HG03196 (cell line): ENCODE data around the gene MPHOSPH9.

Experiments
- ATAC-seq: cut with Tn5 transposase; IDR thresholded peaks from one replicate; pipeline ENCODE4 v1.9.1; 2021; ENCODE audit not compliant: unreplicated experiment

MPHOSPH9 gene

GRCh38 chr12:123150744-123151456, 82.0 kb downstream of the MPHOSPH9 start, which contains the start of gene PITPNM2:
Gene PITPNM2, minus strand, starts transcription at chr12:123151090. Its CDS starts 116,500 bp downstream, at chr12:123034590.
- ATAC-seq, result peak; percentile 52

DNA sequence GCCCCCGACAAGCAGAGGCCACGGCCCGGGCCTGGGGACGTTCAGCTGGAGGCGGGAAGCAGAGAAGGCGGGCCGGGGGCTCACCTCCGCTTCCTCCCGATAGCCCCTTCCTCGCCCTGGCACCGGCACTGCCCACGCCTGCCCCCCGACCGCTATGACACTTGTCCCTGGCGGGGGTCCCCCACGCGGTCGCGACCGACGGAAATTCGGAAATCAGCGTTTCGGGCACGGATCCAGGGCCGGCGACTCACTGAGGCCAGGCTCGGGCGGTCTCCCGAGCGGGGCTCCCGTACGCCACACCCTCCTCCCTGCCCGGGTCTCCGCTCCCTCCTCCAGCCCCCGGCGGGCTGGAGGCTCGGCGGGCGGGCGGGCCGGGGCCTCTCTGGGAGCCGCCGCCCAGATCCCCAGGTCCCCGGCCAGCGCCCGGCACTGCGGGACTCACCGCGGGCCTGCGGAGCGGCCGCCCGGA, 82.6 kb downstream of the MPHOSPH9 start:
- no peak for ATAC-seq

DNA sequence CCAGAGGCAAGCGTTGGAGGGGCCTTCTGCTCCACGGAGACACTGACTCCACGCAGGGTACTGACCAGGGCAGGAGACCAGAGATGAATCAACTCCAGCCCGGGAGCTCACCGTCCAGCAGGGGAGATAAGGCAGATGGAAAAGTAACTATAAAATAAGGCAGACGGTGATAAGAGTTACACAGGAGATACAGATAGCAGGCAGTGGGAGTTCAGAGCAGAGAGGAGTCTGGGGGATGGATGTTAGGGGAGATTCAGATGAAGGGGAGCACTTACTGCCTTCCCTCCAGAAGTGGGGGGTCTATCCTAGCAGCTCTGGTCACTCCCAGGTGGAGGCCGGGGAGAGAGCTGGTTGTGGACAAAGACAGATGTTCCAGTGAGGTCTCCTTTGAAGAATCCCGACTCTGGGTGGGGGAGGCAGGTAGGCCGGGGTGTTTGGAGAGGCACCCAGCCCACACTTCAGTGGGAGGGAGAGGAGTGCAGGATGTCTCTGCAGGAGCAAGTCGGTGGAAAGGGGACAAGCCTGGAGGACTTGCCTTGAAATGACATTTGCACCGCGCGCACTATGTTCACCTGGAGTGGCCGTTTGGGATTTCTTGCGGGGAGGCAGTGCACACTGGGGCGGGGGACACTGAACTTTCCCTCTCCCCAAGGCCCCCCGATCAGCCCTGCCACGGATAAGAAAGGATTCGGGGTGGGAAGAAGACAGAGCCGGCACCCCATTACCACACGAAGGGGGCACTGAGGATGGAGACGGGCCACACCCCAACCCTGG, 83.3 kb downstream of the MPHOSPH9 start:
- no peak for ATAC-seq

- no peak for ATAC-seq
Measured at GRCh38 chr12:123149088-123149487, 83.9 kb downstream of the MPHOSPH9 start.

GRCh38 chr12:123148655-123149054, 84.3 kb downstream of the MPHOSPH9 start:
- ATAC-seq, result no peak

- no peak for ATAC-seq
Measured at GRCh38 chr12:123148223-123148622, 84.7 kb downstream of the MPHOSPH9 start.

GRCh38 chr12:123145211-123145610, 87.7 kb downstream of the MPHOSPH9 start:
- ATAC-seq, result no peak

DNA sequence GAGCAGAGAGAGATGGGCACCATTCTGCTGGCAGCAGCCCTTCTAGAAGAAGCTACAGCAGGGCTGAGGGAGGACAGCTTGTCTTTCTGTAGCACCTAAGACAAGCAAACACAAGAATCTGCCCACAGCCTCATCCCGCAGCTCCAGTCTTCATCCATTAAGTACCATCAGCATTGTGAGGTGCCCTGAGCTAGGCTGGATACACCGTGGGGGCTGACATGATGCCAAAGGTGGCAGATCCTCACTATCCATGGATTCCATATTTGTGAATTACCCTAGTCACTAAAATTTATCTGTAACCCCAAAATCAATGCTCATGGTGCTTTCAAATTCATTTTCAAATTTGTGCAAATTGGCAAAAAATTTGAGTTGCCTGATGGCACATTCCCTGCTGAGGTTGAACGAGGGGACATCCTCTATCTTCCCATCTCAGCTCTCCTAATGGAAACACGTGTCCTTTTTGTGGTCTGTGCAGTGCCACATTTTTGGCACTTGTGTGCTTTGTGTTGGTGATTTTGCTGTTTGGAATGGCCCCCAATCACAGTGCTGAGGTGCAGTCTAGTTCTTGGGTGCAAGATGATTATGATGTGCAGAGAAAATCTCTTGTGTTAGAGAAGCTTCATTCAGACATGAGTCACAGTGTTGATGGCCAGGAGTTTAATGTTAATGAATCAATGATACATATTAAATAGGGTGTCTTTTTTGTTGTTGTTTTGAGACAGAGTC, 89.0 kb downstream of the MPHOSPH9 start:
- ATAC-seq, result no peak

DNA sequence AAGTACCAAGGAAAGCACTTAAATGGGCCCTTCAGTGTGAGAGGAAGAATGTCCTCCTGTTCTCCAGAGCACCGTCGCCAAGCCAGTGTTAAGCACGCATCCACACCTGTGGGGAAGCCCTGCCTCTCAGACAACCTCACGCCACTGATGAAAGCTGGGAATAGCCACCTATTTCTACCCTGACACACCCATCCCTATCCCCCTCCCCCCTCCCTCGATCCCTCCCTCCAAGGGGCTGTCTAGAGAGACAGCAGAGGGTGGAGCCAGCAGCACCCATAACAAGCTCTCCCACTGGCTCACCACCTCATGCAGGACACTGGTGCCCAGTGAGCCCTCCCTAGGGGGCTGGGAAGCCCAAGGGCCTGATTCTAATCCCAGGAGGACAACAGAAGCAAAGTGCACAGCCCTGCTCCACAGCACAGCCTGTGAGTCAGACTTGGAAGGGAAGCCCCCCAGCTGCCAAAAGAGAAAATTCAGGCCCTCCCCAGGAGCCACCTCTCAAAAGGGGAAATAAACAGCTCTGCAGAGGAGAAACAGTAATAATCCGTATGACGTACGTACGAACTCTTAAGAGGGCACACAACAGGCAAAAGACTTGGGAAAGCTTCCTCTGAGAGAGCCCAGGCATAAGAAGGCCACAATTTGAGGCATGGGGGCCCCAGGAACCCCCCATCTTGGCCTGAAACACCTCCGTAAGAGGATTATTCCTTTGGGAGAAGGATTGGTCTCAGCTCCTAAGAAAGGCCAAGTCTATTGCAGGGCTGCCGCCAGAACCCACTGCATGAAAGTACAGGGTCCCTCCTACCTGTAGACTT, 89.8 kb downstream of the MPHOSPH9 start:
- no peak for ATAC-seq

DNA sequence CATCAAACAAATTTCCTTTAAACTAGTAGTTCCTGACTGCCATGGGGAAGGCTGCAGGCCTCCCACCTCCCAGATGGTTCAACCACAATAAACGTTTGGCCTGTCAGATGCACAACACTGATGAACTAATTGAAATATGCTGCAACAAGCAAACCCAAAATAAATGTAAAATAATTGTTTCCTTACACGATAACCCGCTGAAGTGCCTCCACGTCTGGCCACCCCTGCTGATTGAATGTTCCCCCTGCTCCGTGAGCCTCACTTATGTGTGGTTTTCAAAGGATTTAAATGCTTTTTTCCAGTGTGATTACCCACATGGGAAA, 90.5 kb downstream of the MPHOSPH9 start:
- ATAC-seq, result no peak

- ATAC-seq, result no peak
Measured at GRCh38 chr12:123141615-123142517, 91.1 kb downstream of the MPHOSPH9 start.

DNA sequence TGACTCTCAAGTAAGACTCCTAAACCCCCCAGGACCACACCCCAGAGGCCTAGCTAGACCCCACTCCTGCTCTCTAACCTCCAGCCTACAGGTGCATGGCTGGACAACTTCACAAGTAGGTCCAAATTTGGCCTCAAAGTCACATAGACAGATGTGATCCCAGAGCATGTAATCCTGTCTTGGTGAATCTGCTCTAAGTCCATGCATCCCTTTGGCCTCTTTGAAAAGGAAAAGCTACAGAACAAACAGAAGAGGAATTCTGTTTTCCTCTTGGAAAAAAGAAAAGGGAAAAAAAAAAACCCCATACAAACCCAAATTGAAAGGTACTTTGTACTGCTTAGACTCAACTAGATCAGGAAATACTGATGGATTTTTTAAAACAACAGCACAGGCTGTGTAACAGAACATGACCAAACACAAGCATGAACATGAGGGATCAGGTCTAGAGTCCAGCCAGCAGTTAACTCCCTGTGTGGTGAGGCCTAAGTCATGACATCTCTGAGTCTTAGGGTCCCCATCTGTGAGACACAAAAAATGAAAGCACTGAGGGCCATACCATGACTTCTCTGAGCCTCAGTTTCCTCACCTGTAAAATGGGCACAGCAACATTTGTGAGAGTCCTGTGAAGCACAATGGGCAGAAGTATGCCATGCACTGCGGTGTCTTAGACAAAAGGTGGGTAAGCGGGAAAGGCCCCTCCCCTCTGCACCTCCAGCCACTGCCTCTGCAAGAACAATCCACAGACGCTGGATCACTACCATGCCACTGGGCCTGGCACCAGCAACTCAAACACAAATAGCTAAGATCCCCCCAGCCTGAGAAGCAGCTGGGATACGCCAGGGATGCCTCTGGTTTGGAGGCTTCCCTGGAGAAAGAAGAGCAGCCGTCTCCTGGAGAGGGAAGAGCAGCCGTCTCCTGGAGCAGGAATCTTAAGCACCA, 92.0 kb downstream of the MPHOSPH9 start:
- ATAC-seq, result no peak

- ATAC-seq, result no peak
Measured at GRCh38 chr12:123139926-123140675, 92.8 kb downstream of the MPHOSPH9 start.

DNA sequence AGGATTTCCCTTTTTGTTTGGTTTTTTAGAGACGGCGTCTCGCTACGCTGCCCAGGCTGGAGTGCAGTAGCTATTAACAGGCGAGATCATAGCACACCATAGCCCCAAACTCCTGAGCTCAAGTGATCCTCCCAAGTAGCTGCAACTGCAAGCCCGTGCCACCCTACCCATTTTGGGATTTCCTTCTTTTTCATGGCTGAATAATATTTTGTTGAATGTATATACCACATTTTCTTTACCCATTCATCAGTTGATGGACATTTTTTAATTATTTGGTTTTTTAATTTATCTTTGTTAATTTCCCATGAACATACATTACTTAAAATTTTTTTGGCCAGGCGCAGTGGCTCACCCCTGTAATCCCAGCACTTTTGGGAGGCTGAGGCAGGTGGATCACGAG, 97.3 kb downstream of the MPHOSPH9 start:
- no peak for ATAC-seq

GRCh38 chr12:123134826-123135225, 98.1 kb downstream of the MPHOSPH9 start:
- ATAC-seq, result no peak

DNA sequence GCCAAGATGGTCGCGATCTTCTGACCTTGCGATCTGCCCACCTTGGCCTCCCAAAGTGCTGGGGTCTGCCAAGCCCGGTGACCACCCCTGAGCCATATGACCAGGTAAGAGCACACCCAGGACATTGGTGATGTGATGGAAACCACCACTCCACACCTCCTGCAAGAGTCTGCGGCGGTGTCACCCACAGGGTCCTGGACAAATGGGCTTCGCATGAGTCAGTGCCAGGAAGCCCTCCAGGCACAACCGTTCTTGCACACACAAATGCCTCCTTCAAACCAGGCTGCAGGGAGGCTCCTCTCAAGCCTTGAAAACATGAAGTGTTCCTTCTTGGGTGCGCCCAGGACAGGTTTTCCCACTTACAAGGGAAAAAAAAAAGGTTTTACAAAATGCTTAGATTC, 98.7 kb downstream of the MPHOSPH9 start:
- ATAC-seq, result no peak

DNA sequence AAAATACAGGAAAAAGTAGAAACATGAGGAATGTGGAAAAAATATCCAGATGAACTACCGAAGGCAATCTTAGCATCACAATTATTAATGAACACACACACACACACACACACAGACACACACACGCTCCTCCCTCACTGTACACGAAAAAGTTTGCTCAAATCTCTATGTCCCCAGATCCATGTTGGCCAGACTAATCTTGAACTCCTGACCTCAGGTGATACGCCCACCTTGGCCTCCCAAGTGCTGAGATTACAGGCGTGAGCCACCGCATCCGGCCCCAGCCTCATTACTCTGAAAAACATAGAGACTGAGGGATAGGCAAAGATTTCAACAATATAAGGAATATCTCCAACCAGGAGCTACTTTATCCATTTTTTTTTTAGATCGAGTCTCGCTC, 99.2 kb downstream of the MPHOSPH9 start:
- ATAC-seq, result no peak
